ENCODE measurements around the gene OR1I1. TPM values are rescaled to one million over a fixed set of nuclear protein-coding genes. Genes with fewer than 3 reads are reported as not detected.

Gene OR1I1
- total RNA-seq, 1 donor from 2014 or later: under 0.01 TPM

- no peak for DNase-seq (ENCODE audit: low spot score in 2 of 2)
- FAIRE-seq: no peak
Observed at GRCh38 chr19:15138427-15138826, 56.4 kb downstream of the OR1I1 start.

DNA sequence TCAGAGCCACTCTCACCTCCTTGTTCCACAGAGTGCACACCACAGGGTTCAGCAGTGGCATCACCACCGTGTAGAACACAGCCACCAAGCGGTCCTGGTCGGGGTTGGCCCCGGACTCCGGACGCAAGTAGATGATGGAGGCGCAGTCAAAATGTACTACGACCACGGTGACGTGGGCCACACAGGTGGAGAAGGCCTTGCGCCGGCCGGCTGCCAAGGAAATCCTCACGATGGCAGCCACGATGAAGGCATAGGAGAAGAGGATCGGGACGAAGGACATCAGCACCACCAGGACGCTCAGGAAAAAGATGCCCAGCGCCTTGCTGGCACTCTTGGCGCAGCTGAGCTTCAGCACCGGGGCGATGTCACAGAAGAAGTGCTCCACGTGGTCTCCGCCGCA, 59.1 kb downstream of the OR1I1 start:
- FAIRE-seq (no peak), DNase-seq (ENCODE audit: low spot score in 2 of 2) (no peak)

GRCh38 chr19:15142313-15142712, 60.3 kb downstream of the OR1I1 start:
- DNase-seq (ENCODE audit: low spot score in 2 of 2) (no peak), FAIRE-seq (no peak)

Other genes starting within 250 kb of the OR1I1 start
- not detected for gene OR7A5, start 247.0 kb upstream of the OR1I1 start, total RNA-seq
- gene OR7C1, start 247.0 kb upstream of the OR1I1 start, total RNA-seq: not detected
- gene OR7A10, start 233.3 kb upstream of the OR1I1 start, total RNA-seq: not detected
- gene OR7A17, start 196.1 kb upstream of the OR1I1 start, total RNA-seq: not detected
- not detected for gene OR7C2, start 140.7 kb upstream of the OR1I1 start, total RNA-seq
- gene SLC1A6, start 102.3 kb upstream of the OR1I1 start, total RNA-seq: 54.6 TPM
- not detected for gene CASP14, start 32.7 kb upstream of the OR1I1 start, total RNA-seq
- gene SYDE1, start 25.2 kb downstream of the OR1I1 start, total RNA-seq: 1.2 TPM
- 6.9 TPM for gene NOTCH3, start 118.8 kb downstream of the OR1I1 start, total RNA-seq
- gene EPHX3, start 150.2 kb downstream of the OR1I1 start, total RNA-seq: under 0.01 TPM

All from frontal cortex (tissue), 4 donors.